Measurements from ENCODE around the gene DNHD1. TPM values are rescaled to one million over a fixed set of nuclear protein-coding genes. Genes with fewer than 3 reads are reported as not detected.

DNHD1 gene
- total and polyA plus RNA-seq, 9 of the 15 experiments (the other 6 are each of a cell fraction or from before 2014, with no cell fraction given): 0.82 to 9.7 (median 3.8) TPM

GRCh38 chr11:6607190-6607795 is 110.2 kb downstream of the DNHD1 start (continued):
- TF ChIP-seq HBP1 (CRISPR knock-in tag; IDR thresholded peaks at IDR 0.05): no peak
- no peak for TF ChIP-seq ZNF764 (CRISPR knock-in tag; IDR thresholded peaks at IDR 0.05; ENCODE audit: low read depth)
- TF ChIP-seq FOSL1 (tag; conservative IDR thresholded peaks at IDR 0.05): peak; percentile 21; the same call in 1 of the 2 replicates
- TF ChIP-seq NUFIP1 (IDR thresholded peaks at IDR 0.05; ENCODE audit: partially characterized antibody): peak; percentile 40
- no peak for TF ChIP-seq ZNF184 (CRISPR knock-in tag; IDR thresholded peaks at IDR 0.05)
- TF ChIP-seq NR2C2 (CRISPR knock-in tag; IDR thresholded peaks at IDR 0.05): no peak
- peak; percentile 44; the same call in 1 of the 2 replicates for TF ChIP-seq NR2C2 (tag; IDR thresholded peaks at IDR 0.05)
- TF ChIP-seq NBN (IDR thresholded peaks at IDR 0.05; ENCODE audit: low read depth): 0 out of 2 replicates have a peak, but pooled peaks have one; percentile 37
- no peak for TF ChIP-seq HNRNPUL1 (IDR thresholded peaks at IDR 0.05; ENCODE audit: low read length)
- TF ChIP-seq RBM25 (IDR thresholded peaks at IDR 0.05; ENCODE audit: low read depth, low read length, severe bottlenecking): no peak
- no peak for TF ChIP-seq ZNF24 (IDR thresholded peaks at IDR 0.05)
- no peak for TF ChIP-seq JUND (IDR thresholded peaks at IDR 0.05; ENCODE audit: borderline replicate concordance, low read depth, low read length)
- TF ChIP-seq JUND (tag; IDR thresholded peaks at IDR 0.05; ENCODE audit: borderline replicate concordance, low read depth, low read length): no peak
- peak; percentile 59 for TF ChIP-seq GABPA (tag; conservative IDR thresholded peaks at IDR 0.05; ENCODE audit: low read depth)
- TF ChIP-seq DPF2 (IDR thresholded peaks at IDR 0.05): 0 out of 2 replicates have a peak, but pooled peaks have one; percentile 10
- no peak for TF ChIP-seq ATF1 (CRISPR knock-in tag; IDR thresholded peaks at IDR 0.05)
- no peak for TF ChIP-seq ATF1 (tag; IDR thresholded peaks at IDR 0.05)
- peak in 1 of 2 experiments; percentile 97; a peak in 2 of 4 replicates for TF ChIP-seq SRF (CRISPR knock-in tag; IDR thresholded peaks at IDR 0.05)
- no peak for TF ChIP-seq CBX1 (IDR thresholded peaks at IDR 0.05; ENCODE audit: low read depth)
- peak; percentile 2 for TF ChIP-seq CCNT2 (IDR thresholded peaks at IDR 0.05; ENCODE audit: borderline replicate concordance, extremely low read depth, insufficient read length, low read depth, low read length)
- TF ChIP-seq NKRF (IDR thresholded peaks at IDR 0.05; ENCODE audit: borderline replicate concordance): 0 out of 2 replicates have a peak, but pooled peaks have one; percentile 8
- 0 out of 2 replicates have a peak, but pooled peaks have one; percentile 27 for TF ChIP-seq GTF2E2 (tag; IDR thresholded peaks at IDR 0.05)
- TF ChIP-seq FOXP1 (CRISPR knock-in tag; IDR thresholded peaks at IDR 0.05): 0 out of 2 replicates have a peak, but pooled peaks have one; percentile 25
- no peak for TF ChIP-seq BCL6 (CRISPR knock-in tag; IDR thresholded peaks at IDR 0.05)
- TF ChIP-seq MNT (conservative IDR thresholded peaks at IDR 0.05): peak in 1 of 2 experiments; percentile 44; a peak in 1 of 4 replicates
